Body of pancreas (tissue), 4 donors: ENCODE results near the gene SYN1. TPM values are rescaled to one million over a fixed set of nuclear protein-coding genes. Genes with fewer than 3 reads are reported as not detected.

ENCODE experiments used
- ATAC-seq: fragments of 150-250 bp; one replicate; pipeline ENCODE4 v1.9.1; 2016
- DNase-seq, 4 donors: peaks; one replicate each; pipeline ENCODE4 v3.0.0-alpha.2; 2019
- H3K27ac ChIP-seq, 4 donors: fragments of 200-600 bp; sonication (generic); 1 replicate in 3 of 4; 2 replicates in 1 of 4; pipeline versions ENCODE4 v1.5.1 to v1.6.1; 2016 to 2019; ENCODE audit warnings: mild to moderate bottlenecking in 1 of 4, mixed read lengths in 1 of 4, moderate library complexity in 1 of 4
- H3K27me3 ChIP-seq, 2 donors: fragments of 200-600 bp; sonication (generic); one replicate each; pipeline ENCODE4 v1.6.0; 2016; ENCODE audit warnings: mild to moderate bottlenecking in 1 of 2
- H3K36me3 ChIP-seq, 2 donors: fragments of 200-600 bp; sonication (generic); replicated peaks in 1 of 2; 2 replicates each; pipeline ENCODE4 v1.5.1; 2016; ENCODE audit warnings: low read depth in 2 of 2; ENCODE audit not compliant: insufficient read depth in 1 of 2
- H3K4me1 ChIP-seq: fragments of 200-600 bp; sonication (generic); one replicate; pipeline ENCODE4 v1.6.0; 2016
- H3K4me3 ChIP-seq, 2 donors: fragments of 200-600 bp; sonication (generic); 1 replicate in 1 of 2; 2 replicates in 1 of 2; pipeline ENCODE4 v1.5.1; 2016 to 2019
- H3K9me3 ChIP-seq, 3 donors: fragments of 200-600 bp; sonication (generic); 1 replicate in 2 of 3; 2 replicates in 1 of 3; pipeline ENCODE4 v1.5.1; 2016
- POLR2A ChIP-seq, 3 donors: fragments of 450-650 bp; IDR thresholded peaks; one replicate each; pipeline ENCODE4 v1.6.1; 2016; ENCODE audit warnings: antibody characterized with exemption in 3 of 3, mild to moderate bottlenecking in 2 of 3
- WGBS, 2 donors: methylation state at CpG; one replicate each; pipeline ENCODE4 v1.1.5; 2017; 5-methylcytosine and 5-hydroxymethylcytosine counted together
- intact Hi-C: fragments of 100-400 bp; cut with DNase I; formaldehyde crosslinking; loops from one replicate; pipeline ENCODE4 v1.15.1; 2023
- total RNA-seq, 2 donors: library from RNA; depleted of rRNA; stranded (reverse); fragments of >200 nt; gene quantifications; one replicate each; pipeline ENCODE4 v1.1.0, GENCODE V29; 2016
- TF ChIP-seq, protein P1 (sequence below), 7 experiments: fragments of 450-650 bp in 4 of 7; fragments of 200-600 bp in 3 of 7; sonication (generic) in 3 of 7; IDR thresholded peaks; one replicate each; pipeline ENCODE4 v1.5.1; 2016 to 2019; ENCODE audit warnings: antibody characterized with exemption in 7 of 7

Gene SYN1
- total RNA-seq, 2 donors from 2014 or later, result 0.26 to 4.0 TPM

DNA sequence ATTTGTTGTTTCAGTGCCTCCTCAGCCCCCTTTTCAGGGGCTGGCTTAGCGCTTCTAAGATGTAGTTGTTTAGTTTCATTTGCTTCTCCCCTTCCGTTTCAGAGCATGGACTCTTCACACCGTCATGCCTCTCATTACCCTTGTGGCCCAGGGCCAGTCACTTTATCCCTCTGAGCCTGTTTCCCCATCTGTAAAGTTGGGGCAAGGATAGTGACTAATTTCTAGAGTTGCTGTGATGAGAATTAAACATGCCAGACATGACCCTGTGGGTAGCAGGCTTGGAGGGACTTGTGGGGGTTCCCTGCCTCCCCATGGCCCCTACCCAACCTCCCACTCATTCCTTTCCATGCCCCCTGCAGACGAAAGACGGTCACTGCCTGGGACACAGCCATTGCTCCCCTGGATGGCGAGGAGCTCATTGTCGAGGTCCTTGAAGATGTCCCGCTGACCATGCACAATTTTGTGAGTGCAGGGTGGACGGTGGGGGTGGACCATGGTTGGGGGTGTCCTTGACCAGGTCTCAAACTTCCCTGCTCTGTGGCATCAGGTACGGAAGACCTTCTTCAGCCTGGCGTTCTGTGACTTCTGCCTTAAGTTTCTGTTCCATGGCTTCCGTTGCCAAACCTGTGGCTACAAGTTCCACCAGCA lies 55.1 kb downstream of the SYN1 start:
- Histone ChIP-seq H3K9me3 (no peaks in the 10 kb centered on the region), H3K4me3 (no peak overlapping the region), H3K4me1 (peaks cover 20% of the 10 kb centered on the region), H3K27ac (no peak overlapping the region), H3K36me3 (peaks cover 0 to 8% of the 10 kb centered on the region in 2 donors), H3K27me3 (no peaks in the 10 kb centered on the region)
- no peak for ATAC-seq
- DNase-seq, result no peak
- intact Hi-C loops, result no loop called here
- 73% methylated on average over 4 to 11 of the region's 12 CpGs for WGBS, 2 donors
- TF ChIP-seq POLR2A (IDR thresholded peaks at IDR 0.05), result no peak
- TF ChIP-seq, protein P1, sequence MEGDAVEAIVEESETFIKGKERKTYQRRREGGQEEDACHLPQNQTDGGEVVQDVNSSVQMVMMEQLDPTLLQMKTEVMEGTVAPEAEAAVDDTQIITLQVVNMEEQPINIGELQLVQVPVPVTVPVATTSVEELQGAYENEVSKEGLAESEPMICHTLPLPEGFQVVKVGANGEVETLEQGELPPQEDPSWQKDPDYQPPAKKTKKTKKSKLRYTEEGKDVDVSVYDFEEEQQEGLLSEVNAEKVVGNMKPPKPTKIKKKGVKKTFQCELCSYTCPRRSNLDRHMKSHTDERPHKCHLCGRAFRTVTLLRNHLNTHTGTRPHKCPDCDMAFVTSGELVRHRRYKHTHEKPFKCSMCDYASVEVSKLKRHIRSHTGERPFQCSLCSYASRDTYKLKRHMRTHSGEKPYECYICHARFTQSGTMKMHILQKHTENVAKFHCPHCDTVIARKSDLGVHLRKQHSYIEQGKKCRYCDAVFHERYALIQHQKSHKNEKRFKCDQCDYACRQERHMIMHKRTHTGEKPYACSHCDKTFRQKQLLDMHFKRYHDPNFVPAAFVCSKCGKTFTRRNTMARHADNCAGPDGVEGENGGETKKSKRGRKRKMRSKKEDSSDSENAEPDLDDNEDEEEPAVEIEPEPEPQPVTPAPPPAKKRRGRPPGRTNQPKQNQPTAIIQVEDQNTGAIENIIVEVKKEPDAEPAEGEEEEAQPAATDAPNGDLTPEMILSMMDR (IDR thresholded peaks at IDR 0.05), result no peak

DNA sequence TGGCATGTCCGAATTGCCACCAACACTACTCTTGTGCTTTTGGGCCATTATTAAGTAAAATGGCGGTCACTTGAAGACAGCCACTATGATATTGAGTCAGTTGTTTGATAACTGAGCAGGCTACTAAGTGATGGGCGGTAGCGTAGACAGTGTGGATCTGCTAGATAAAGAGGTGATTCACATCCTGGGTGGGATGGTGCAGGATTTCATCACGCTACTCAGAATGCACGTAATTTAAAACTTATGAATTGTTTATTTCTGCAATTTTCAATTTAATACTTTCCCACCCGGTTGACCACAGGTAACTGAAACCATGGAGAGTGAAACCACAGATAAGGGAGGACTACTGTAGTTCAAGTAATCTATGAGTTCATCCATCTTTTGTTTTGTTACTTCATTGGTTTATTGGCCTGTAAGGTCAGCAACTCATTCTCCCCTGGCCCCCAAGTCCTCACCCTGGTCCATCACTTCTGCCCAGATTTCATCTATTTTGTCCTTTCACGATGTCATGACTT lies 55.8 kb downstream of the SYN1 start:
- ATAC-seq (no peak), DNase-seq (no peak)
- Histone ChIP-seq H3K9me3 (no peaks in the 10 kb centered on the region), H3K27me3 (no peaks in the 10 kb centered on the region), H3K27ac (no peak overlapping the region), H3K4me1 (peaks cover 21% of the 10 kb centered on the region), H3K36me3 (peaks cover 0 to 6% of the 10 kb centered on the region in 2 donors), H3K4me3 (no peak overlapping the region)
- intact Hi-C loops, result no loop called here
- 75 to 80% methylated on average over 8 of the region's 8 CpGs for WGBS, 2 donors
- TF ChIP-seq, protein P1 (IDR thresholded peaks at IDR 0.05), result no peak
- TF ChIP-seq POLR2A (IDR thresholded peaks at IDR 0.05), result no peak

DNA sequence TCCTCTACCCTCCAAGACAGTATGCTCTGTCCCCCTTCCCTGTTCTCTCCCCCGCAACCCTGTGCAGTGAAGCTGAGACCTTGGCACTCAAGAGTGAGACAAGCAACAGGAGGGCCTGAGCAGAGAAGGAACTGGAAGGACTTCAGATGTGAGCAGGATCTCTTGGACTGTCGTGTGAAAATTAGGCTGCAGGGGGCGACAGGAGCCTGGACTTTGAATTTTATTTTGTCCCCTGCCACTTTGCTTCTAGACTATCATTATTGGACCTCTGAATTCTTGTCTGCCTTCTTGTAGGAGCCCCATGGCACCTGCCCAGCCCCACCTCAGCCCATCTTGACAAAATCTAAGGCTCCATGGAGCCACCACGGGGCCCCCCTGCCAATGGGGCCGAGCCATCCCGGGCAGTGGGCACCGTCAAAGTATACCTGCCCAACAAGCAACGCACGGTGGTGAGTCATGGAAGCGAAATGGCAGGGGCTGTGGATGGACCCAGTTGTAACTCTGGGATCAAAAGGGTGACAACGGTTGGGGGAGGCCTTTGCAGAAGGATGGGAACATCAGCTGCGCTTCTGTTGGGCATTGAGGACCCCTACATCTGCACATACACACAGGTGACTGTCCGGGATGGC lies 56.9 kb downstream of the SYN1 start:
- Histone ChIP-seq H3K27me3 (no peaks in the 10 kb centered on the region), H3K9me3 (no peaks in the 10 kb centered on the region), H3K36me3 (peaks cover 0 to 6% of the 10 kb centered on the region in 2 donors), H3K27ac (no peak overlapping the region), H3K4me3 (no peak overlapping the region), H3K4me1 (peaks cover 32% of the 10 kb centered on the region)
- WGBS, 2 donors, result 68 to 73% methylated on average over 10 to 11 of the region's 13 CpGs
- DNase-seq (no peak), ATAC-seq (no peak)
- no peak for TF ChIP-seq POLR2A (IDR thresholded peaks at IDR 0.05)
- TF ChIP-seq, protein P1 (IDR thresholded peaks at IDR 0.05), result peak in 4 of 7 experiments; percentile 9 to 24 (median 20)
- intact Hi-C loops, result no loop called here

DNA sequence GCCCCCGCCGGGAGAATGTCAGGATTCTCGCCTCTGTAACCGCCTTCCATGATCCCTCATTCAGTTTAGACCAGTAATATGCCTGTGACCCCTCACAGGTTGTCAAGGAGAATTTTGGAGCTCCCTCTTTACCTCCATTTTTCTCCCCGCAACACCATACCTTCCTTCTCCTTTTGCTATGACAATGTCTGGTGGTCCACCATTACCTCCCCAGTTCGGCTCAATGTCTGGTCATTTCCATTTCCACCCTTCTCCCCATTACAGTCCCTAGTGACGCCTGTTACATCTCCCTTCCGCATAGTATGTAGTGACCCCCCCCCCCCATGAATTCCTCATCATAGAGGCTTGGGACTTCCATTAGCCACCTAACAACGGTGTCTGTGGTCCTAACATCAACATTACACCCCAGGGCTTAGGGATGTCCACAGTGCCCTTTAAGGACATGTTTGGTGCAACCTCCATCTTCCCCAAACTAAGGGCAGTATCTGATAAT lies 58.0 kb downstream of the SYN1 start:
- Histone ChIP-seq H3K4me1 (peaks cover 35% of the 10 kb centered on the region), H3K9me3 (no peaks in the 10 kb centered on the region), H3K27ac (peak overlapping the region in 3 of 4 donors; percentile 93 to 97 (median 93)), H3K4me3 (peak overlapping the region; percentile 23 to 50), H3K27me3 (no peaks in the 10 kb centered on the region), H3K36me3 (peaks cover 0 to 2% of the 10 kb centered on the region in 2 donors)
- DNase-seq, result no peak
- WGBS, 2 donors, result 0 to 3% methylated on average over 9 of the region's 9 CpGs
- no peak for ATAC-seq
- intact Hi-C loops, result no loop called here
- TF ChIP-seq, protein P1 (IDR thresholded peaks at IDR 0.05), result no peak
- no peak for TF ChIP-seq POLR2A (IDR thresholded peaks at IDR 0.05)
